ENCODE results near the gene BAX. TPM values are rescaled to one million over a fixed set of nuclear protein-coding genes. Genes with fewer than 3 reads are reported as not detected.

Gene BAX
- total and polyA plus RNA-seq, 2 of the 13 experiments (the other 11 are each of a cell fraction or from before 2014, with no cell fraction given): 139 to 176 TPM

DNA sequence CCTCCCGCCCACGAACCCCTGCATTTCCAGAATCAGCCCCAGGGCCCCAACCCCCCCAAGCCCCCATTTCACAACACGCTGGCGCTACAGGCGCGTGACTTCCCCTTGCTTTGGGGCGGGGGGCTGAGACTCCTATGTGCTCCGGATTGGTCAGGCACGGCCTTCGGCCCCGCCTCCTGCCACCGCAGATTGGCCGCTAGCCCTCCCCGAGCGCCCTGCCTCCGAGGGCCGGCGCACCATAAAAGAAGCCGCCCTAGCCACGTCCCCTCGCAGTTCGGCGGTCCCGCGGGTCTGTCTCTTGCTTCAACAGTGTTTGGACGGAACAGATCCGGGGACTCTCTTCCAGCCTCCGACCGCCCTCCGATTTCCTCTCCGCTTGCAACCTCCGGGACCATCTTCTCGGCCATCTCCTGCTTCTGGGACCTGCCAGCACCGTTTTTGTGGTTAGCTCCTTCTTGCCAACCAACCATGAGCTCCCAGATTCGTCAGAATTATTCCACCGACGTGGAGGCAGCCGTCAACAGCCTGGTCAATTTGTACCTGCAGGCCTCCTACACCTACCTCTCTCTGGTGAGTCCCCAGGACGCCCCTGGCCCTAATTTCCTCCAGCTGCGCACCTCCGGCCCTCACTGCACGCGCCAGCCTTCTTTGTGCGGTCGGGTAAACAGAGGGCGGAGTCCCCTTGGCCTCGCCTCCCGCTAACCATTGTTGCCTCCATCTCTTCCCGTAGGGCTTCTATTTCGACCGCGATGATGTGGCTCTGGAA is 10.5 kb downstream of the BAX start, which contains the start of gene FTL (continued):
- TF ChIP-seq, protein P1, sequence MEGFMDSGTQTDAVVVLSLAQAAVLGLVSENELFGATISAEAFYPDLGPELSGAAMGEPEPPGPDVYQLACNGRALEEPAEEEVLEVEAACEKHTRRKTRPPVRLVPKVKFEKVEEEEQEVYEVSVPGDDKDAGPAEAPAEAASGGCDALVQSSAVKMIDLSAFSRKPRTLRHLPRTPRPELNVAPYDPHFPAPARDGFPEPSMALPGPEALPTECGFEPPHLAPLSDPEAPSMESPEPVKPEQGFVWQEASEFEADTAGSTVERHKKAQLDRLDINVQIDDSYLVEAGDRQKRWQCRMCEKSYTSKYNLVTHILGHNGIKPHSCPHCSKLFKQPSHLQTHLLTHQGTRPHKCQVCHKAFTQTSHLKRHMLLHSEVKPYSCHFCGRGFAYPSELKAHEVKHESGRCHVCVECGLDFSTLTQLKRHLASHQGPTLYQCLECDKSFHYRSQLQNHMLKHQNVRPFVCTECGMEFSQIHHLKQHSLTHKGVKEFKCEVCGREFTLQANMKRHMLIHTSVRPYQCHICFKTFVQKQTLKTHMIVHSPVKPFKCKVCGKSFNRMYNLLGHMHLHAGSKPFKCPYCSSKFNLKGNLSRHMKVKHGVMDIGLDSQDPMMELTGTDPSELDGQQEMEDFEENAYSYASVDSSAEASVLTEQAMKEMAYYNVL (CRISPR knock-in tag; IDR thresholded peaks at IDR 0.05; ENCODE audit: borderline replicate concordance): no peak
- TF ChIP-seq SNRNP70 (IDR thresholded peaks at IDR 0.05; ENCODE audit: low read depth, low read length): no peak
- TF ChIP-seq ZNF607 (CRISPR knock-in tag; IDR thresholded peaks at IDR 0.05; ENCODE audit: borderline replicate concordance): peak; percentile 97
- TF ChIP-seq, protein P2, sequence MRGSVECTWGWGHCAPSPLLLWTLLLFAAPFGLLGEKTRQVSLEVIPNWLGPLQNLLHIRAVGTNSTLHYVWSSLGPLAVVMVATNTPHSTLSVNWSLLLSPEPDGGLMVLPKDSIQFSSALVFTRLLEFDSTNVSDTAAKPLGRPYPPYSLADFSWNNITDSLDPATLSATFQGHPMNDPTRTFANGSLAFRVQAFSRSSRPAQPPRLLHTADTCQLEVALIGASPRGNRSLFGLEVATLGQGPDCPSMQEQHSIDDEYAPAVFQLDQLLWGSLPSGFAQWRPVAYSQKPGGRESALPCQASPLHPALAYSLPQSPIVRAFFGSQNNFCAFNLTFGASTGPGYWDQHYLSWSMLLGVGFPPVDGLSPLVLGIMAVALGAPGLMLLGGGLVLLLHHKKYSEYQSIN (CRISPR knock-in tag; IDR thresholded peaks at IDR 0.05; ENCODE audit: borderline replicate concordance): no peak
- TF ChIP-seq ARNT (IDR thresholded peaks at IDR 0.05): no peak
- no peak for TF ChIP-seq NFE2L1 (CRISPR knock-in tag; IDR thresholded peaks at IDR 0.05; ENCODE audit: borderline replicate concordance)
- TF ChIP-seq ZNF124 (CRISPR knock-in tag; IDR thresholded peaks at IDR 0.05): peak; percentile 85
- no peak for TF ChIP-seq GABPA (IDR thresholded peaks at IDR 0.05; ENCODE audit: low read depth, low read length)
- peak; percentile 36; the same call in 1 of the 2 replicates for TF ChIP-seq GABPA (CRISPR knock-in tag; IDR thresholded peaks at IDR 0.05; ENCODE audit: low read depth)
- TF ChIP-seq, protein P3, sequence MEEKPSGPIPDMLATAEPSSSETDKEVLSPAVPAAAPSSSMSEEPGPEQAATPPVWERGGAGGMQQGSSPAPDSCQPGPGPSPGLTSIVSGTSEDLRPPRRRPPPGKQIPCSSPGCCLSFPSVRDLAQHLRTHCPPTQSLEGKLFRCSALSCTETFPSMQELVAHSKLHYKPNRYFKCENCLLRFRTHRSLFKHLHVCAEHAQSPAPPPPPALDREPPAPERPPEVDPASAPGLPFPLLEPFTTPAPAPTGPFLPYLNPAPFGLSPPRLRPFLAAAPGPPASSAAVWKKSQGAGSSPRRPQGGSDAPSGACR (CRISPR knock-in tag; IDR thresholded peaks at IDR 0.05): no peak
- no peak for TF ChIP-seq ZNF644 (CRISPR knock-in tag; IDR thresholded peaks at IDR 0.05; ENCODE audit: low read depth)
- TF ChIP-seq SMYD3 (CRISPR knock-in tag; IDR thresholded peaks at IDR 0.05): peak; percentile 30; the same call in 1 of the 2 replicates
- no peak for TF ChIP-seq HMGA1 (CRISPR knock-in tag; conservative IDR thresholded peaks at IDR 0.05)
- peak; percentile 64; the same call in 1 of the 2 replicates for TF ChIP-seq REL (CRISPR knock-in tag; conservative IDR thresholded peaks at IDR 0.05)
- no peak for TF ChIP-seq ZBTB3 (CRISPR knock-in tag; IDR thresholded peaks at IDR 0.05; ENCODE audit: borderline replicate concordance, low read depth)
- TF ChIP-seq TBX3 (IDR thresholded peaks at IDR 0.05; ENCODE audit: borderline replicate concordance): no peak
- peak; percentile 24; the same call in 1 of the 2 replicates for TF ChIP-seq JUN (CRISPR knock-in tag; IDR thresholded peaks at IDR 0.05)
- peak; percentile 86; the same call in 1 of the 2 replicates for TF ChIP-seq MIXL1 (CRISPR knock-in tag; IDR thresholded peaks at IDR 0.05)
- TF ChIP-seq ZNF143 (CRISPR knock-in tag; IDR thresholded peaks at IDR 0.05): no peak
- TF ChIP-seq, protein P4, sequence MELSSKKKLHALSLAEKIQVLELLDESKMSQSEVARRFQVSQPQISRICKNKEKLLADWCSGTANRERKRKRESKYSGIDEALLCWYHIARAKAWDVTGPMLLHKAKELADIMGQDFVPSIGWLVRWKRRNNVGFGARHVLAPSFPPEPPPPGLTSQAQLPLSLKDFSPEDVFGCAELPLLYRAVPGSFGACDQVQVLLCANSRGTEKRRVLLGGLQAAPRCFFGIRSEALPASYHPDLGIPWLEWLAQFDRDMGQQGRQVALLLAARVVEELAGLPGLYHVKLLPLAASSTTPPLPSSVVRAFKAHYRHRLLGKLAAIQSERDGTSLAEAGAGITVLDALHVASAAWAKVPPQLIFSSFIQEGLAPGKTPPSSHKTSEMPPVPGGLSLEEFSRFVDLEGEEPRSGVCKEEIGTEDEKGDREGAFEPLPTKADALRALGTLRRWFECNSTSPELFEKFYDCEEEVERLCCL (CRISPR knock-in tag; IDR thresholded peaks at IDR 0.05; ENCODE audit: borderline replicate concordance): no peak
- peak; percentile 41; the same call in 1 of the 2 replicates for TF ChIP-seq HOXA3 (CRISPR knock-in tag; IDR thresholded peaks at IDR 0.05)
- TF ChIP-seq, protein P5, sequence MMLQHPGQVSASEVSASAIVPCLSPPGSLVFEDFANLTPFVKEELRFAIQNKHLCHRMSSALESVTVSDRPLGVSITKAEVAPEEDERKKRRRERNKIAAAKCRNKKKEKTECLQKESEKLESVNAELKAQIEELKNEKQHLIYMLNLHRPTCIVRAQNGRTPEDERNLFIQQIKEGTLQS (CRISPR knock-in tag; IDR thresholded peaks at IDR 0.05): peak; percentile 65
- TF ChIP-seq SKI (IDR thresholded peaks at IDR 0.05; ENCODE audit: partially characterized antibody): peak; percentile 54
